Loucy (cell line): ENCODE measurements around the gene DENND2D.
A peak's percentile ranks its signal among the peaks of the same experiment; 100 is the strongest.

ENCODE experiments used
- H2AFZ ChIP-seq: fragments of 200-600 bp; sonication (generic); 2 replicates; pipeline ENCODE4 v1.6.0; 2016; ENCODE audit warnings: antibody characterized with exemption, mild to moderate bottlenecking, low read length, moderate library complexity
- H3F3A ChIP-seq: fragments of 200-600 bp; 2 replicates; pipeline ENCODE4 v1.6.0; 2016; ENCODE audit warnings: antibody characterized with exemption, low read depth, mild to moderate bottlenecking
- H3K27me3 ChIP-seq: fragments of 200-600 bp; sonication (generic); 2 replicates; pipeline ENCODE4 v1.6.1; 2014; ENCODE audit warnings: low read length, mild to moderate bottlenecking; ENCODE audit not compliant: insufficient read depth, poor library complexity, severe bottlenecking
- H3K36me3 ChIP-seq: fragments of 200-600 bp; sonication (generic); 2 replicates; pipeline ENCODE4 v1.6.1; 2016; ENCODE audit warnings: low read length; ENCODE audit not compliant: insufficient read depth
- H3K4me1 ChIP-seq: fragments of 200-600 bp; sonication (generic); 2 replicates; pipeline ENCODE4 v1.5.1; 2014; ENCODE audit warnings: low read length, mild to moderate bottlenecking; ENCODE audit not compliant: insufficient read depth, poor library complexity, severe bottlenecking
- H3K4me2 ChIP-seq: fragments of 200-600 bp; sonication (generic); 2 replicates; pipeline ENCODE4 v1.6.0; 2014; ENCODE audit warnings: antibody characterized with exemption, low read length, low read depth, mild to moderate bottlenecking; ENCODE audit not compliant: poor library complexity, severe bottlenecking
- H3K4me3 ChIP-seq: fragments of 200-600 bp; sonication (generic); 2 replicates; pipeline ENCODE4 v1.5.1; 2014; ENCODE audit warnings: low read length, mild to moderate bottlenecking, mixed read lengths; ENCODE audit not compliant: poor library complexity, severe bottlenecking
- H3K79me2 ChIP-seq: fragments of 200-600 bp; sonication (generic); 2 replicates; pipeline ENCODE4 v1.6.1; 2014; ENCODE audit warnings: low read length; ENCODE audit not compliant: insufficient read depth
- H3K9ac ChIP-seq: fragments of 200-600 bp; sonication (generic); 2 replicates; pipeline ENCODE4 v1.6.0; 2014; ENCODE audit warnings: mild to moderate bottlenecking, low read depth, low read length, moderate library complexity; ENCODE audit not compliant: poor library complexity, severe bottlenecking
- H3K9me2 ChIP-seq: fragments of 200-600 bp; sonication (generic); replicated peaks from 2 replicates; pipeline ENCODE4 v1.6.1; 2016; ENCODE audit warnings: low read depth, low read length, mixed read lengths
- H3K9me3 ChIP-seq: fragments of 200-600 bp; sonication (generic); 2 replicates; pipeline ENCODE4 v1.6.1; 2014; ENCODE audit warnings: mild to moderate bottlenecking, antibody characterized with exemption, low read length, low read depth; ENCODE audit not compliant: insufficient read depth
- H4K20me1 ChIP-seq: fragments of 200-600 bp; sonication (generic); 2 replicates; pipeline ENCODE4 v1.6.0; 2014; ENCODE audit warnings: antibody characterized with exemption, low read length, mild to moderate bottlenecking; ENCODE audit not compliant: insufficient read depth, poor library complexity, severe bottlenecking
- CTCF ChIP-seq: fragments of 200-600 bp; sonication (generic); conservative IDR thresholded peaks from 2 replicates; pipeline ENCODE4 v1.5.1; 2014; ENCODE audit warnings: mild to moderate bottlenecking, antibody characterized with exemption, low read length
- EZH2phosphoT487 ChIP-seq: fragments of 200-600 bp; IDR thresholded peaks from 2 replicates; pipeline ENCODE4 v1.6.1; 2018; ENCODE audit warnings: antibody characterized with exemption, mild to moderate bottlenecking, moderate library complexity, borderline replicate concordance

Gene DENND2D

GRCh38 chr1:111219557-111220286, 19.3 kb upstream of the DENND2D start:
- Histone ChIP-seq H2AFZ (peak overlapping the region; percentile 38; the same call in 1 of the 2 replicates), H3K9me3 (no peaks in the 10 kb centered on the region), H3K9me2 (no peaks in the 10 kb centered on the region), H3K4me3 (peak overlapping the region; percentile 3), H4K20me1 (no peaks in the 10 kb centered on the region), H3K79me2 (peaks cover 8% of the 10 kb centered on the region; the same call in 1 of the 2 replicates), H3K9ac (peak overlapping the region; percentile 76), H3K4me1 (peaks cover 81% of the 10 kb centered on the region), H3K27me3 (no peaks in the 10 kb centered on the region), H3K36me3 (no peaks in the 10 kb centered on the region), H3K4me2 (peak overlapping the region; percentile 80), H3F3A (peaks cover 23% of the 10 kb centered on the region)
- no peak for TF ChIP-seq CTCF

DNA sequence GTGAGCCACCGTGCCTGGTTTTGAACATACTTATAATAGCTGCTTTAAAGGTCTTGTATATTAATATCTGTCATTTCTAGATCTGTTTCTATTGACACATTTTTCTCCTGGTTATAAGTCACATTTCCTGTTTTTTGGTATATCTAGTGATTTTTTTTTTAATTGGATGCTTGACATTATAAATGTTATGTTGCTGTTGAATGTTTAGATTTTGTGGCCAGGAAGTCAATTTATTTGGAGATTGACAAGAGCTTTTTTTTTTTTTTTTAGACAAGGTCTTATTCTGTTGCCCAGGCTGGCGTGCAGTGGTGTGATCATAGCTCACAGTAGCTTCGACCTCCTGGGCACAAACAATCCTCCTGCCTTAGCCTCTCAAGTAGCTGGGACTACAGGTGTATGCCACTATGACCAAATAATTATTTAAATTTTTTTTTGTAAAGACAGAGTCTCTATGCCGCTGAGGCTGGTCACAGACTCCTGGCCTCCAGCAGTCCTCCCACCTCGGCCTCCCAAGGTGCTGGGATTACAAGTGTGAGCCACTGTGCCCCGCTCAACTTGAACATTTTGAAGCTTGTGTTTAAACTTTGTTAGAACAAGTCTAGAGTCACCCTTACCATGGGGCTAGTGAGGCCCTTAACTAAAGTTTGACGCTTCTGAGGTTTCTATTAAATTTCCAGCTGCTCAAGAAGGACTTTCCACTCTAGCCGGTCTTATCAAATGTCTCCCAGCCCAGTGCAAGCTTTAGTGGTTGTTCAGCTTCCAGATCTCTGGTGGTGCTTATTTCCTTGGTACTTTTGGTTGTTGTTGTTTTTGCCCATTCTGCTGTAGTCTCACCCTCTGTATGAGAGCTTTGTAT, 18.5 kb upstream of the DENND2D start:
- Histone ChIP-seq H3K9me2 (no peaks in the 10 kb centered on the region), H3K4me1 (peaks cover 89% of the 10 kb centered on the region), H3K9me3 (no peaks in the 10 kb centered on the region), H3F3A (peaks cover 23% of the 10 kb centered on the region), H3K36me3 (no peaks in the 10 kb centered on the region), H3K9ac (peak overlapping the region; percentile 76), H3K79me2 (peaks cover 8% of the 10 kb centered on the region; the same call in 1 of the 2 replicates), H3K4me2 (peak overlapping the region; percentile 80), H2AFZ (peak overlapping the region; percentile 38; the same call in 1 of the 2 replicates), H3K4me3 (no peak overlapping the region), H3K27me3 (no peaks in the 10 kb centered on the region), H4K20me1 (no peaks in the 10 kb centered on the region)
- TF ChIP-seq CTCF: no peak
- no peak for TF ChIP-seq EZH2phosphoT487

DNA sequence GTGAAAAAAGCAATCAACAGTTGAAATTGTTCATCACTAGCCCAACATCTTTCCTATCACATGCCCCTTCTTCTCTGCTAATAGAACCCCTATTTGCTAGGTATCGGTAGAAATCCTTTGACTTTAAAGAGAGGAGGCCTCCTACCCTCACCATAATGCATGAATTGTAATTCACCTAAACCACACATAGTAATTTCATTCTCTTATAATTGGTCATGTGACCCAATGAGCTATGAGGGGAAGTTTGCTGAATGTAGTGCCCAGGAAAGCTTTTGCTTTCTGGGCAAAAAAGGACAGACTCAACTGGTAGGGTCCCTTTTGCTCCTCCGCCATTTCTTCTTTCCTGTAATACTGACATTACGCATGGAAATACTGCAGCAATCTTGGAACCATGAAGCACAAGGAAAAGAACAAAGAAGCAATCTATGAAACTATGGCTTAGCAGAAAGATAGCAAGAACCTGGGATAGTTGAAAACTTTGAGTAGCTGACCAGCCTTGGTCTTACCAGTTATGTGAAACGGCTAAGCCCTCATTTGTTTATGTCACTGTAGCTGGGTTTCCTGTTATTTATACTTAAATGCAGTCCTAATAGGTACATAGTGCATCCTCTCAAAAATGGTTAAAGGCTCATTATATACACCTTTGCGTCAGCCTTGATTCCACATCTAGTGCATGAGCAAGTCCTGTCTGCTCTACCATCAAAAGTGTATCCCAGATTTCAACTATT, 16.9 kb upstream of the DENND2D start:
- Histone ChIP-seq H3F3A (peaks cover 22% of the 10 kb centered on the region), H3K9ac (peak overlapping the region; percentile 86), H3K4me2 (peak overlapping the region; percentile 75), H3K4me3 (peak overlapping the region; percentile 60), H4K20me1 (no peaks in the 10 kb centered on the region), H3K79me2 (peaks cover 8% of the 10 kb centered on the region; the same call in 1 of the 2 replicates), H2AFZ (no peak overlapping the region; the same call in 1 of the 2 replicates), H3K9me2 (no peaks in the 10 kb centered on the region), H3K4me1 (peaks cover 95% of the 10 kb centered on the region), H3K9me3 (no peaks in the 10 kb centered on the region), H3K36me3 (no peaks in the 10 kb centered on the region), H3K27me3 (no peaks in the 10 kb centered on the region)
- no peak for TF ChIP-seq CTCF
- TF ChIP-seq EZH2phosphoT487: no peak
